Muscle of arm (tissue), 14 donors: ENCODE data around the gene OR6P1. TPM values are rescaled to one million over a fixed set of nuclear protein-coding genes. Genes with fewer than 3 reads are reported as not detected.

ENCODE experiments used
- DNase-seq: peaks from one replicate; pipeline ENCODE4 v3.0.0-alpha.2; 2013
- long read RNA-seq, 11 donors: transcript quantifications; one replicate each; lab custom pipeline, GENCODE V29; 2026
- polyA plus RNA-seq, 12 donors: library from polyadenylated mRNA; unstranded; fragments of 120-200 nt; gene quantifications; one replicate each; pipeline ENCODE4 v1.2.1, GENCODE V29; 2013; ENCODE audit not compliant: insufficient read length in 12 of 12

OR6P1 gene
- not detected for polyA plus RNA-seq
- long read RNA-seq, donor 1 = 0 reads
- long read RNA-seq, donor 2 = 0 reads
- long read RNA-seq, donor 3 = 0 reads
- long read RNA-seq, donor 4 = 0 reads
- long read RNA-seq, donor 5 = 0 reads
- long read RNA-seq, donor 6 = 0 reads
- long read RNA-seq, donor 7 = 0 reads
- long read RNA-seq, donor 8 = 0 reads
- long read RNA-seq, donor 9 = 0 reads
- long read RNA-seq, donor 10 = 0 reads
- long read RNA-seq, donor 11 = 0 reads

- no peak for DNase-seq
These were observed at the start of gene OR6P1 for GRCh38 chr1:158570480-158570879. OR6P1 (minus strand) TSS chr1:158570580; CDS start chr1:158563604, 6,976 bp downstream.

- no peak for DNase-seq
These were observed 43.4 kb upstream of the OR6P1 start for GRCh38 chr1:158613764-158614163.

GRCh38 chr1:158611916-158612315 lies 41.5 kb upstream of the OR6P1 start:
- DNase-seq = no peak

GRCh38 chr1:158607296-158607695 lies 36.9 kb upstream of the OR6P1 start:
- no peak for DNase-seq

- DNase-seq = no peak
These were observed 34.6 kb upstream of the OR6P1 start, which contains the start of gene OR10Z1 for GRCh38 chr1:158604968-158605367. OR10Z1 (plus strand) TSS chr1:158605268; CDS start chr1:158606439, 1,171 bp downstream.

- no peak for DNase-seq
These were observed 30.4 kb upstream of the OR6P1 start for GRCh38 chr1:158600735-158601134.

GRCh38 chr1:158586942-158587341 lies 16.6 kb upstream of the OR6P1 start:
- no peak for DNase-seq

GRCh38 chr1:158583962-158584361 lies 13.6 kb upstream of the OR6P1 start:
- DNase-seq = no peak

- no peak for DNase-seq
These were observed 9.4 kb upstream of the OR6P1 start, which contains the start of gene OR10X1 for GRCh38 chr1:158579733-158580132. OR10X1 (minus strand) TSS chr1:158579899; CDS start chr1:158579899, 0 bp downstream.

- no peak for DNase-seq
These were observed 7.2 kb upstream of the OR6P1 start for GRCh38 chr1:158577561-158577960.

- no peak for DNase-seq
These were observed 1.8 kb upstream of the OR6P1 start for GRCh38 chr1:158572226-158572625.

- DNase-seq = no peak
These were observed 5.8 kb downstream of the OR6P1 start for GRCh38 chr1:158564608-158565007.

- DNase-seq = no peak
These were observed 6.5 kb downstream of the OR6P1 start for GRCh38 chr1:158563853-158564252.

GRCh38 chr1:158559696-158560095 lies 10.7 kb downstream of the OR6P1 start:
- DNase-seq = no peak

- DNase-seq = no peak
These were observed 16.0 kb downstream of the OR6P1 start, which contains the start of gene OR6Y1 for GRCh38 chr1:158554352-158554751. OR6Y1 (minus strand) TSS chr1:158554405; CDS start chr1:158548105, 6,300 bp downstream.

GRCh38 chr1:158552296-158552695 lies 18.1 kb downstream of the OR6P1 start:
- DNase-seq = no peak

GRCh38 chr1:158547533-158547932 lies 22.8 kb downstream of the OR6P1 start:
- DNase-seq = no peak

GRCh38 chr1:158537609-158538008 lies 32.8 kb downstream of the OR6P1 start:
- no peak for DNase-seq

- no peak for DNase-seq
These were observed 35.9 kb downstream of the OR6P1 start for GRCh38 chr1:158534496-158534895.

- DNase-seq = peak; percentile 25
These were observed 43.1 kb downstream of the OR6P1 start for GRCh38 chr1:158527190-158527815.

GRCh38 chr1:158521666-158522058 lies 48.7 kb downstream of the OR6P1 start:
- no peak for DNase-seq

GRCh38 chr1:158520955-158521665 lies 49.3 kb downstream of the OR6P1 start:
- DNase-seq = no peak

- DNase-seq = no peak
These were observed 50.4 kb downstream of the OR6P1 start for GRCh38 chr1:158520021-158520420.
